Measurements from ENCODE around the gene GMDS. TPM values are rescaled to one million over a fixed set of nuclear protein-coding genes. Genes with fewer than 3 reads are reported as not detected.

The GMDS gene
- total and polyA plus RNA-seq, 2 donors (not counting 3 experiments of a cell fraction or from before 2014, with no cell fraction given): 9.8 to 23.5 TPM

- dilution Hi-C loops (cut with MboI; ENCODE audit: extremely low pct_ligation_motif_present, low sequenced_read_pairs): no loop called here
These were observed 505.7 kb downstream of the GMDS start for GRCh38 chr6:1739680-1740079.

More at GRCh38 chr6:1739680-1740079, 505.7 kb downstream of the GMDS start:
- Histone ChIP-seq H3K27ac (ENCODE audit: insufficient read depth, low read depth, low read length) (no peak overlapping the region), H4K20me1 (replicated peaks; ENCODE audit: control insufficient read depth, extremely low read depth, insufficient read depth, low read length) (no peaks in the 10 kb centered on the region), H3K9me1 (replicated peaks; ENCODE audit: control insufficient read depth, extremely low read depth, insufficient read depth, low read length) (no peaks in the 10 kb centered on the region), H3K27me3 (ENCODE audit: control insufficient read depth in 2 of 2, insufficient read depth in 2 of 2, low read length in 2 of 2) (no peaks in the 10 kb centered on the region), H3K9me3 (replicated peaks; ENCODE audit: control insufficient read depth, insufficient read depth, low read length) (no peaks in the 10 kb centered on the region), H3K9ac (replicated peaks; ENCODE audit: extremely low read depth, insufficient read depth, low read length) (no peak overlapping the region), H3K4me3 (replicated peaks in 1 of 3; ENCODE audit: insufficient read depth in 1 of 3, low read depth in 1 of 3, low read length in 3 of 3) (no peak overlapping the region), H3K4me1 (ENCODE audit: control insufficient read depth, extremely low read depth, insufficient read depth, low read length) (no peaks in the 10 kb centered on the region), H3K79me2 (ENCODE audit: control insufficient read depth, insufficient read depth, low read length) (no peaks in the 10 kb centered on the region), H3K4me2 (ENCODE audit: insufficient read depth, low read length) (no peak overlapping the region), H2AFZ (ENCODE audit: low read depth, low read length) (no peak overlapping the region), H3K36me3 (ENCODE audit: control insufficient read depth in 2 of 2, extremely low read depth in 1 of 2, insufficient read depth in 2 of 2, low read length in 2 of 2) (no peaks in the 10 kb centered on the region)
- intact Hi-C loops (cut with micrococcal nuclease): no loop called here
- no peak for FAIRE-seq
- ChIA-PET POLR2A (no interaction called here), CTCF (no interaction called here)
- no peak for DNase-seq (ENCODE audit: low read depth, low spot score)
- BruUV-seq (replicated peaks): no TSS peak
- TF ChIP-seq POLR2AphosphoS5 (IDR thresholded peaks at IDR 0.05; ENCODE audit: insufficient read depth, low read depth, low read length): no peak
- TF ChIP-seq FOS (IDR thresholded peaks at IDR 0.05; ENCODE audit: borderline replicate concordance, insufficient read depth, low read length): no peak
- no peak for TF ChIP-seq CTCF (IDR thresholded peaks at IDR 0.05; ENCODE audit: extremely low read depth in 1 of 2, insufficient read depth in 1 of 2, low read depth in 1 of 2, low read length in 2 of 2)
- TF ChIP-seq GATA2 (IDR thresholded peaks at IDR 0.05; ENCODE audit: insufficient read depth, insufficient read length, low read depth, low read length): no peak
- TF ChIP-seq POLR2A (IDR thresholded peaks at IDR 0.05; ENCODE audit: low read depth, low read length): no peak
- no peak for TF ChIP-seq MAX (IDR thresholded peaks at IDR 0.05; ENCODE audit: insufficient read depth, insufficient read length)
- TF ChIP-seq EZH2 (IDR thresholded peaks at IDR 0.05; ENCODE audit: borderline replicate concordance, low read depth, low read length, severe bottlenecking): no peak
- no peak for TF ChIP-seq MYC (IDR thresholded peaks at IDR 0.05; ENCODE audit: low read depth, low read length)
- no peak for TF ChIP-seq JUN (IDR thresholded peaks at IDR 0.05; ENCODE audit: borderline replicate concordance, insufficient read depth, insufficient read length, low read depth)

Measured in endothelial cell of umbilical vein (primary cell).